NCI-H748 treated with DMSO at 0.1 percent for 48 hours (cell line): ENCODE data around the gene POLR3A.

Experiments used
- DNase-seq: peaks from one replicate; lab custom pipeline; 2025; lab: John Stamatoyannopoulos, UW

The POLR3A gene

DNA sequence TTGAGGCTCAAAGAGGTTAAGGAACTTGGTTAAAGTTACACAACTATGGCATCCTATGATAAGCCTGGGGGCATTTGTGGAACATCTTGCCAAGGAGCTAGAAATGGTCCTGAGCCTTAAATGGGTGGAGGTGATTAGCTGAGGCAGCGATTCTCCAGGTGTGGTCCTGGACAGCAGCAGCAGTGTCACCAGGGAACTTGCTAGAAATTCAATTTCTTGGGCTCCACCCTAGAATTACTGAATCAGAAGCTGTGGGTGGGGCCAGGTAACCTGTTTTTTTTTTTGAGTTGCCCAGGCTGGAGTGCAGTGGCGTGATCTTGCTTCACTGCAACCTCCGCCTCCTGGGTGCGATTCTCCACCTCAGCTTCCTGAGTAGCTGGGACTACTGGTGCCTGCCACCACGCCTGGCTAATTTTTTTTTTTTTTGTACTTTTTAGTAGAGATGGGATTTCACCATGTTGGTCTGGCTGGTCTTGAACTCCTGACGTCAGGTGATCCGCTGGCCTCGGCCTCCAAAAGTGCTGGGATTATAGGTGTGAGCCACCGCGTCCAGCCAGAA lies 17.5 kb upstream of the POLR3A start:
- DNase-seq: no peak

- DNase-seq: no peak
Observed at GRCh38 chr10:78045856-78046255, 16.5 kb upstream of the POLR3A start.

- DNase-seq: no peak
Observed at GRCh38 chr10:78045237-78045636, 15.9 kb upstream of the POLR3A start.

- no peak for DNase-seq
Observed at GRCh38 chr10:78044699-78045098, 15.4 kb upstream of the POLR3A start.

GRCh38 chr10:78044179-78044578 lies 14.9 kb upstream of the POLR3A start:
- no peak for DNase-seq

DNA sequence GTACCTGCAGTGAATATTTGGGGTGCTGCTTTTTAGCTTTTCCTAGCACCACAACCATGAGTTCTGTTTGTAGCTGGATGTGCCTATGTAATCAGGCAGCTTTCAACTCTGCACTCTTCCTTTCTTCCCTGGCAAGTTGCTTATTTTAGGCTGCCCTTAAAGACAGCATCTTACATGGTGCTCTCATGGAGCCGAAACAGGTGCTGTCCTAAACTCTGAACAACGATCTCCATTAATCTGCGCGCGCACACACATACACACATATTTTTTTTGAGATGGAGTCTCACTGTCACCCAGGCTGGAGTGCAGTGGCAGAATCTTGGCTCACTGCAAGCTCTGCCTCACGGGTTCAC lies 13.4 kb upstream of the POLR3A start:
- DNase-seq: no peak

- no peak for DNase-seq
Observed at GRCh38 chr10:78042058-78042751, 12.9 kb upstream of the POLR3A start.

DNA sequence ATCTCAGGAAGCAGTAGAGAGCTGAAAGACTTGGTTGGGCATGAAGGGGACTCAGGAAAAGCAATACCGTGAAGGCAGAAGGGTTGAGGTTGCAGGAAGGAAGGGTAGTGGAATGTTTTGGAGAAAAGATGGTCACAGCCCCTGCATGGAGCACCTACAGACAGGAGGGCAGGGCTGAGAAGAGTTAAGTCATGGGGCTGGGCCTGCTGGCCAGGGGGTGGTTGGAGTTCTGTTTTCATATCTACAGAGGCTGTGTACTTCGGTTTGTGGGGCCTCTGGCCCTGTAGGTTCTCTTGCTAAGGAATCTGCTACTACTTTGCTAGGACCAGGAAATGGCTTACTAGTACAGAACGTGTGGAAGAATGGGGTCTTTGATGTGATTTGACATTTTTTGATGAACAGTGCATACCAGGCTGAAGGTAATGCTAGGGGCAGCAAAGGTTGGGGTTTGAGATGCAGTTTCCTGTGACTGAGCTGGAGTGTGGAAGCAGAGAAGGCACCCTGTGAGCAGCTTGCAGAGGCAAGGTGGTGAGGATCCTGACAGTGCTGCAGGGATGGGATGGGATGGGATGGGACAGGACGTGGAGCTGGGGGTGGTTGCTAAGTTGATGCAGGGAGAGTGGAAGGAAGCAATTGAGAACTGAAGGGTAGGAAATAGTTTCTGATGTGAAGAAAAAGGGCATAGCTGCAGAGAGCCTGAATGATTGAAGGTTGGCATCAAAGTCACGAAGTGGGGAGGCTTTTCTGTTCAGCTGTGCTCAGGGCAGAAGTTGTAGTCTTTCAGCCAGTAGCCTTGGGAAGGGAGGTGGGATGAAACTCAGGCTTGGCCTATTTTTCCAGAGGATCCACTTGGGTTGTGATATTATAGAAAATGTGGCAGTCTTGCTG lies 12.1 kb upstream of the POLR3A start:
- DNase-seq: no peak

DNA sequence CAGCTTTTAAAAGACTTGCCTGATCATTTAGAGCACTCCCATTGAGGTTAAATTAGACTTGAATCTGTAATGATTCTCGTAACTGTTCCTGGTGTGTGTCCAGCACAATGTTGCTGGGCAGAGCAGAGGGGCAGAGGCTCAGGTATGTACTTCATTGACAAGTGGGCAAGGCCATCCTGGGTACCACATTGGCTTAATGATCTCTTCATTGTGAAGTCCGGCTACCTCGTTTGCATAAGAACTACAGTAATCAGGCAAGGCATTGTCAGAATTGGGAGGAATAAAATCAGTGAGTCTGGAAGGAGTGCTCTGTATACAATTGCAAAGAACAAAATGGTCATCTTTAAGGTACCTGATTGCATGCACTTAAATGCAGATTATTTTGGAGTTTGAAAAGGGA lies 10.4 kb upstream of the POLR3A start:
- DNase-seq: no peak

- DNase-seq: no peak
Observed at GRCh38 chr10:78038791-78039547, 9.7 kb upstream of the POLR3A start.

DNA sequence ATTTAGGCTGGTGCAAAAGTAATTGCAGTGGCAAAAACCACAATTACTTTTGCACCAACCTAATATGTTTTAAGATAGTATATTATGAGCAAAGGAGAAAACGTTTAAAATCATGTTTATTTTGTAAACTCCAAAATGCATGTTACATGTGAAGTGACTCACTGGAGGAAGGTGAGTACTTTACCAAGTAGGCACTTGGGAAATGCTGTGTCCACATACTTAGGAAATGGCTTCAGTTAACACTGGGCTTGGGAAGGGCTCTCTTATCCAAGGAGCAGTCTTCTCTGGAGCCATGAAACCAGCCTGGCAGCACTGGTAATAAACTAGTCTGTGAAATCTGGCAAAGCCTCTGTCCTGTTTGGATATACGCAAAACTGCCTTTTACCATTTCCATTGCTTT lies 8.8 kb upstream of the POLR3A start:
- DNase-seq: no peak

GRCh38 chr10:78035933-78036583 lies 6.7 kb upstream of the POLR3A start:
- DNase-seq: no peak

- no peak for DNase-seq
Observed at GRCh38 chr10:78035437-78035836, 6.1 kb upstream of the POLR3A start.

GRCh38 chr10:78035025-78035424 lies 5.7 kb upstream of the POLR3A start:
- DNase-seq: no peak

GRCh38 chr10:78033637-78034470 lies 4.5 kb upstream of the POLR3A start, which contains the start of gene RPS24:
Gene RPS24 (plus strand): TSS chr10:78033863. CDS start chr10:78033902, 39 bp downstream.
- peak; percentile 91 for DNase-seq

DNA sequence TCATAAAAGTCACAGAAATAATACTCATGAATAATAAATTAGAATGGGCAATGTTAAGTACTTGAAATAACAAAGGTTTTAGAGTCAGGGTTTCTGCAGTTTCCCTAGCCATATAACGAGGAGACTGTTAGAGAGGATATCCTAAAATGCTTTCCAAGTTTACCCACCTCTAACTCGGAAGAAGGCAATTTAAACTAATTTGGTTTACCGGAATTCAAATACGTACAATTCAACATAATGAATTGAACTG lies 4.0 kb upstream of the POLR3A start:
- no peak for DNase-seq

DNA sequence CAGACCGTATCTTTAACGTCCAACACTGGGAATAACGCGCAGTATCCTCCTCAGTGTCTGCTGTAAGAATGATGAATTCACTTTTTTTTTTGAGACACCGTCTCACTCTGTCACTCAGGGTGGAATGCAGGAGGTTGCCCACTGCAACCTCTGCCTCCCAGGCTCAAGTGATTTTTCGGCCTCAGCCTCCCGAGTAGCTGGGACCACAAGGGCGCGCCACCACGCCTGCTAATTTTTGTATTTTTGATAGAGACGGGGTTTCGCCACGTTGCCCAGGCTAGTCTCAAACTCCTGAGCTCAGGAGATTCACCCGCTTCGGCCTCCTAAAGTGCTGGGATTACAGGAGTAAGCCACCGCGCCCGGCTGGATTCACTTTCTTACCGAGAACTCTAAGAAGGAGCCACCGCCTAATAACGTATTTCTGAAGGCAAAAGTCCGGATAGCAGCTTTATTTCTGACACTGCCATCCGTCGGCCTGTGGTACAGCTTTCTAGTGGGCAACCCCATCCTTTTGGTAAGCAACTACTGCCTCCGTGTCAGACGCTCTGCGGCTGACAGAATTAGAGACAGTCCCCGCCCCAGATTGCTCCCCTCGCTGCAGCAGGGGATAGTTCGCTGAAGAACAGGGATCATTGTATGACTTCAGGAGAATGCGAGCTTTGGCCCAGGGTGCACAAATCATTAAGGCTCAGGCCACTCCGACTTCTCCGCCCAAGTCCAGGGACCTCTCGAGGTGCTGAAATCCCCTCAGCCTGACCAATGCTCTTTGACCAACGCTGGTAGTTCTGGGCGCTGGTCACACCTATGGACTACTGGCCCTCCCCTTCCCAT lies 662 bp downstream of the POLR3A start:
- DNase-seq: no peak

DNA sequence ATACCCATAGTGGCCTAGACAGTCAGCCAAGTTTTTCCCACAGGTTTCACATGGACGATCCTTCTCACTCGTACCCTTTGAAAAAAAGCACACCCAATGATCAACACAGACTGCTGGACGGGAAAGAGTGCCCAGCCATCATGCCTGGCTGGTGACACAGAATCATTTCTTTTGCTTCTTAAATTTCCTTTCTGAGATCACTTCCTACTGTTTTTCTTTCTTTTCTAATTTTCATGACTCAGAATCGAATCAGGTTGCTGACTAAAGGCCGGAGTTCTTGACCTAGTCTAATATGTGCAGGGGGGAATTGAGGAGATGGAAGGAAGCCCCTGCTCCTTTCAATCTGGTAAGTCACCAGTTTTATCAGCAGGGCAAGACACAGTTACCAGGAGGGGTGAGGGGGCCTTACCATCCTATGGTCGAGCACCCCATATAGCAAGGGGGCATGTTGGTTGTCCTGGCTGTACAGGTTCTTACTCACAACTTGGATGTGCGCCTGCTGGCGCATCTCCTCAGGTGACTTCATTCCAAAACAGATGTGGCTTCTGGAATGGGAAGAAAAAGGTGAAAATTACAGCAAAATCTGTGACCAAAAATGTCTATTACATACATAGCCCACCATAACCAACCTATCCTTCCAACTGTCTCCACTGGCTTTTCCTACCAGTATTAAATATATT lies 3.5 kb downstream of the POLR3A start:
- DNase-seq: no peak

DNA sequence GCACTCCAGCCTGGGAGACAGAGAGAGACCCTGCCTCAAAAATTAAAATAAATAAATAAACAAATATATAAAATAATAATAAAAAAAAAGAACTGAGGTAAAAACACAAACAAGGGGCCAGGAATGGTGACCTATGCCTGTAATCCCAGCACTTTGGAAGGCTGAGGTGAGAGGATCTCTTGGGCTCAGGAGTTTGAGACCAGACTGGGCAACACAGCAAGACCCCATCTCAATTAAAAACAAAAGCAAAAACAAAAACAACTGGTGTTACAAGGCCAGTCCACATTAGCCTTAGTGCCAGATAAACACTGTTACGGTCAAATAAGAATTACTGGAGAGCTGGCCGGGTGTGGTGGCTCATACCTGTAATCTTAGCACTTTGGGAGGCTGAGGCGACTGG lies 5.6 kb downstream of the POLR3A start:
- no peak for DNase-seq

- no peak for DNase-seq
Observed at GRCh38 chr10:78021201-78021600, 8.1 kb downstream of the POLR3A start.
